GM21529 (cell line): Measurements from ENCODE around the gene MYO1H.
"Not testable (repeated sequence)": the region's sequence is repeated elsewhere in the genome, so short reads cannot be mapped to it uniquely, and the experiment has no call there.

Experiments used
- ATAC-seq: cut with Tn5 transposase; IDR thresholded peaks from one replicate; pipeline ENCODE4 v1.9.1; 2021; ENCODE audit not compliant: unreplicated experiment

The MYO1H gene

DNA sequence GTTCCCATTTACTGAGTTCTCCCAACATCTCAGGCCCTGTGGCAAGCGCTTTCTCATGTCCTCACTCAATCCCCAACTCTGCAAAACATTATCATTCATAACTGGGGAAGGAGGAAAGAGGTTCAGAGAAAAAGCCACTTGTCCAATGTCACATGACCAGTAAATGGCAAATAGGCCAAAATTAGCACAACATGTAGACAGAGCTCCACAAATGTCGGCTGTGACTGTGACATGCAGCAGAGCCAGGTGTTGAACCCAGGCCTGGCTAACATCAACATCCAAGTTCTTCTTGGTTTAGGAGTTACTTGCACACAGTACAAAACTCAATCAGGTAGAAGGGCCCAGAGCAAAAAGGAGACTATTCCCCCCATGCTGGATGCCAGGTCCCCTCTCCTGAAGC is 118.6 kb downstream of the MYO1H start:
- no peak for ATAC-seq

- no peak for ATAC-seq
Measured at GRCh38 chr12:109466821-109467220, 119.1 kb downstream of the MYO1H start.

- ATAC-seq, result no peak
Measured at GRCh38 chr12:109467978-109468676, 120.4 kb downstream of the MYO1H start.

DNA sequence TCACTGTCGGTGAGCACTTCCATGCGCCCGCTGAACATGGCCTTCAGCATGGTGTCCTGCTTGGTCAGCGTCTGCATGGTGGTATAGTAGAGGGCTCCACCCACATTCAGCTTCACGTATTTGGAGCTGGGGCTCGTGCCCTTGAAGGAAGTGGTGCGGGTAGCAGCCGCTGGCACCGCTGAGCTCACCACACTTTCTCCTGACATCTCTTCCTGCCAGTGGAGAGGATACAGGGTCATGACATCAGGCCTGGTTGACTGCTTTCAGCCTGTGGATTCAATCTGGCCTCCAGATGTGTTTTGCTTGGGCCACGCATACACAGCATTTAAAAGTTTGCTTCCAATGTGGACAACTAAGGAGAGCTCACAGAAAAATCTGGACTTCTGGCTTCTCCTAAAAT is 121.8 kb downstream of the MYO1H start:
- ATAC-seq, result no peak

- no peak for ATAC-seq
Measured at GRCh38 chr12:109473006-109473405, 125.3 kb downstream of the MYO1H start.

- ATAC-seq, result not testable (repeated sequence)
Measured at GRCh38 chr12:109473526-109474270, 126.0 kb downstream of the MYO1H start.

GRCh38 chr12:109475121-109475520 is 127.4 kb downstream of the MYO1H start:
- ATAC-seq, result no peak

DNA sequence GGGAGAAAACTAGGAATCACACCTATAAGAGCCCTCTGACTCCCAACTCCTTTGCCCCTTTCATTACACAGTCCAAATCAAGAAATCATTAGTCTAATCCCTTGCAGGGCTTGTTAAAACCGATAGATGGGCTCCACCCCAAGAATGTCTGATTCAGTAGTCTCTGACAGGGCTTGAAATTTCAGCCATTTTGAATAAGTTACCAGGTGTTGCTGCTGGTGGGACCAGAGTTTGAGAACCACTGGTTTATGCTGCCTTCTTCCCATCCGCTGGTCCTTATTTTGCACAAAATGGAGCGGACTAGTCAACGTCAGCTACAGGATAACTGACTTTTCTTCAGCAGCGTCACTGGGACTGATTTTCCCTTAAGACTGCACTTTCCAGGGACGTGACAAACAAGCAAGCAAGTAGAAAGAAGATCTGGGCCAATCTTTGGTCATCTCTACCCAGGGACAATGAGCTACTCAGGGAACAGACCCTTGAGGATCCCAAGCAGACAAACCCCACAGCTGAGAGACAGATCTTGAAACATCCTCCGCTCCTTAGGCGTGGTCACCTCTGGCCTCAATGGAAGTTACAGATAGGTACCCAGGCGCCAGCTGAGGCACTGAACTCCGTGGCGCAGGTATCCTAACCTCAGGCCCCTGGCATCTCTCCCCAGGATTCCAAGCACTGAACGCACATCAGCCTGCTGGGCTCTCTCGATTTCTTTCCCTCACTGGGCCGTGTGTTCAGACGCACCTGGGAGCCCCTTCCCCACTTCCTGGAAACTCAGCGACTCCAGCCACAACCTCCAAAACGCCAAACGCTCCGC is 128.5 kb downstream of the MYO1H start:
- ATAC-seq, result no peak

GRCh38 chr12:109476807-109477184 is 129.1 kb downstream of the MYO1H start:
- no peak for ATAC-seq

DNA sequence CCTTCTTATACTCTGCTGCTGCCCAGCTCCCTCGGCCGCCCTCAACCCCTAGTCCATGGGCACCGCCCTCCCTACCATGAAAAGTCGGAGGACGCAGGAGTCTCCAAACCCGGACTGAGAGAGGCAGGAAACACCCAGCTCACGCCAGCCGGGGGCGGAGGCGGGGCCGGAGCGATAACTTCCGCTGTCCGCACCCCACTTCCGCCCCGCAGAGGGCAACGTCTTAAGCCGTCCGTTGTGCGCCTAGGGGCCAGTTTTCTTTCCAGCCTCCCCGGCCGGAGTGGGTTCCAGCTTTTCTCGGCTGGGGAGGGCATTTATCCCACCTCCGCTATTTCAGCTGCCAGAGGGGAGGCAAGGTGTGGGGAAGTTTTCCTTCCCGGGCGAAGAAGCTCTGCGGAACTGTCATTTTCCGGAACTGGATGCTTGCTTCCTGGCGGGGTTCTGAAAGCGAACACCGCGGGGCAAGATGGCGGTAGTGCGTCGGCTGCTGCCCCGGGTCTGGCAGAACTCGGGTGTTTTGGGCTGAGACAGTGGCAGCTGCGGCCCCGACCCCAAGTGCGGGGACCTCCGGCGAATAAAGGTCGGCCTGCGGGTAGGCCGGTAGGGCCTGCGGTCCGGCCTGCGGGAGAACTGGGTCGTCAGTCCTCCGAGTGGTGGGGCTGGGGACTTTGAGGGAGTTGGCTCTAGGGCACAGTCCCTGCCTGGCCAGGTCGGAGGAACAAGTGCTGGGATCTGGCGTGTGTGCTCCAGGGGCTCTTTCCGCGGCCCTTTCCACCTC is 129.7 kb downstream of the MYO1H start, which contains the start of the genes KCTD10 and UBE3B:
TSS of gene KCTD10 (minus strand) at position 116 of the 778 bp plus-strand sequence. CDS start at position 78, 38 bp downstream.
TSS of gene UBE3B (plus strand) at position 450 of the 778 bp plus-strand sequence. CDS start 5,918 bp downstream, outside the sequence.
- ATAC-seq, result peak; percentile 88

- ATAC-seq, result no peak
Measured at GRCh38 chr12:109477963-109478315, 130.2 kb downstream of the MYO1H start.

DNA sequence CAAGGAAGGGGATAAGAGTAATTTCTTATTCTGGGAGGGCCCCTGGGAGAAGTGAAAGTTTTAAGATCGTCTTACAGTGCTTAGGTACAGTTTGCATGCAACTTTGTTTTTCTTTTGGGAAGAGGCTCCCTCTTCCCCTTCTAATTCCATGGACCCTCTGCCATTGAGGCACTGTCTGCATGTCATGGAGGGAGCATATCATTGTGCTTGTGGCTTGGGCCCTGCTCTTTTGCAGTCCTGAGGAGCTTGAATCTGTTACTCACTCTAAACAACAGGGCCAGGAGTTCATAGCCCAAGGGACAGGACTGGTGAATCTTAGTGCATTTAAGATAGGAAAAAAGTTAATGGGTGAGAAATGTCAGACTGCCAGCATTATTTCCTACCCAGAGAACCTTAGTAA is 132.1 kb downstream of the MYO1H start:
- ATAC-seq, result no peak

DNA sequence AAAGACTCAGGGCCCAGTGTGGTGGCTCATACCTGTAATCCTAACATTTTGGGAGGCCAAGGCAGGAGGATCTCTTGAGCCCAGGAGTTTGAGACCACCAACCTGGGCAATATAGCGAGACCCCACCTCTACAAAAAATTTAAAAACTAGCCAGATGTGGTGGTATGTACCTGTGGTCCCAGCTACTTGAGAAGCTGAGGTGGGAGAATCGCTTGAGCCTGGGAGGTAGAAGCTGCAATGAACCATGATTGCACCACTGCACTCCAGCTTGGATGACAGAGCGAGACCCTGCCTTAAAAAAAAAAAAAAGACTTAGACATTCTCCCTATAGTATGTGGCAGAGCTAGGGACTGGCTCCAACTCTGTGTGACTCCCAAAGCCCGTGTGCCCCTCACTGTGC is 132.7 kb downstream of the MYO1H start:
- no peak for ATAC-seq

DNA sequence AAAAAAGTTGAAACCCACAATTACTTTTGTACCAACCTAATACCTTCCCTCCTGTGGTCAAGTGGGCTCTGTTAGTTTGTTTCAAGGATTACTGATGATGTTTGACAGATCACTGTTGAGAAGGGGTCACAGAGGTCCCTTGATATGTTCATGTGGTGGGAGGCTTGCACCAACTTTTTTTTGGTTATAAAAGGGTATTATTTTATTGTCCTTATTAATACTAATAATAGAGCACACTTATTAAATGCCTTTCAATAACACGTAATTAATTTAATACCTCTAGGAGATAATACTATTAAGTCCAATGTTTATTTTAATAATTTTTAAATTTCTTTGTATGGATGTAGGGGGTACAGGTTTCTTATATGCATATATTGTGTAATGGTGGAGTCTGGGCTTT is 134.2 kb downstream of the MYO1H start:
- ATAC-seq, result no peak

DNA sequence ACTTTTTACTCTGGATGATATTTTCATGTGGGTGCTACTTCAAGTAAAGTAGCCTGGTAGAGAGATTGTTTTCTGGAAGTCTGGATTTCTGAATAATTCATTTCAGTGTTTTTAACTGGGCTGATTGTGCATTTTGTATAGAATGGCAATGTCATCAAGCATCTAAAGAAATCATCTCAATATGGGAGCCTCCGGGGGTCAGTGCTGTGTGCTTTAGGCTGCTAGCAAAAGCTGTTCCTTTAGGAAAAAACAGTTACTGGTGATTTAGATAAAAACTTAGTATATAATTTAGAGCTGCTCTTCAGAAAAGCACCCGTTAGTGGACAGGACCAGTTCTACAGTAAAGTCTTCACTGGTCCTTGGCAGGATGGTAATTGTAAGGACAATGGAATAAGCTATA is 134.8 kb downstream of the MYO1H start:
- ATAC-seq, result no peak

GRCh38 chr12:109482894-109483293 is 135.2 kb downstream of the MYO1H start:
- ATAC-seq, result no peak

DNA sequence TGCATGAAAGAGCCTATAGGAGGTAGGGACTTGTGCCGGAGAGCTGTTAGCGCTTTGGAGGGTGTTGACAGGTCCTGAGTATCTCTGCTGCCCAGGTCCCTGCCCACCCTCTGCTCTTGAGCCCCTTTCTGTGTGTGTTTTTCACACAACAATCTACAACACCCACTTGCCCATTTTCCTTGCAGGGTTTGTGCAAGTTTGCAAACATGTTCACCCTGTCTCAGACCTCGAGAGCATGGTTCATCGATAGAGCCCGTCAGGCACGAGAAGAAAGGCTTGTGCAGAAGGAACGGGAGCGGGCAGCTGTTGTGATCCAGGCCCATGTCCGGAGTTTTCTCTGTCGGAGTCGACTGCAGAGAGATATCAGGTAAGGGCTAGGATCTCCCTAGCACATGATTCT is 135.6 kb downstream of the MYO1H start:
- ATAC-seq, result no peak

GRCh38 chr12:109485201-109485600 is 137.5 kb downstream of the MYO1H start:
- no peak for ATAC-seq

GRCh38 chr12:109487181-109488050 is 139.7 kb downstream of the MYO1H start:
- no peak for ATAC-seq
